Measurements from ENCODE around the gene HIRA.
A peak's percentile ranks its signal among the peaks of the same experiment; 100 is the strongest.
"Not testable (repeated sequence)": the region's sequence is repeated elsewhere in the genome, so short reads cannot be mapped to it uniquely, and the experiment has no call there.

HIRA gene

DNA sequence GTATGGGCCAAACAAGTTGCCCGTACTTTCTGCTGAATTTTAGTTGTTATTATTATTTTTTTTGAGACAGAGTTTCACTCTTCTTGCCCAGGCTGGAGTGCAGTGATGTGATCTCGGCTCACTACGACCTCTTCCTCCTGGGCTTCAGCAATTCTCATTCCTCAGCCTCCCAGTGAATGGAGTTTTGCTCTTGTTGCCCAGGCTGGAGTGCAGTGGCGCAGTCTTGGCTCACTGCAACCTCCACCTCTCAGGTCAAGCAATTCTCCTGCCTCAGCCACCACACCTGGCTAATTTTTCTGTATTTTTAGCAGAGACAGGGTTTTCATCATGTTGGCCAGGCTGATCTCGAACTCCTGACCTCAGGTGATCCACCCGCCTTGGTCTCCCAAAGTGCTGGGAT is 125.0 kb downstream of the HIRA start:
- not testable (repeated sequence) for DNase-seq

DNA sequence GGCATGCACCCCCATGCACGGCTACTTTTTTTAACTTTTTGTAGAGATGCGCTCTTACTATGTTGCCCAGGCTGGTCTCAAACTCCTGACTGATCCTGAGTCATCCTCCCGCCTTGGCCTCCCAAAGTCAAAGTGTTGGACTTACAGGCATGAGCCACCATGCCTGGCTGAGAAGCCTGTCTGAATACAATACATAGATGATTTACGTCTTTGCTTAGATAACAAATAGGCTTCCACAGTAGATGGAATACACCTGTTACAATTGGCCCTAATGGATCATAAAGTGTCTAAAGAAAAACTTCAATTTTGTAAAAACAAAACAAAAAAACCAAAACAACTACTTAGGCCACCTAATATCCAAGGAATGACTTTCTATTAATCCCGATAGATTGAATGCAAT is 127.0 kb downstream of the HIRA start:
- no peak for DNase-seq

DNA sequence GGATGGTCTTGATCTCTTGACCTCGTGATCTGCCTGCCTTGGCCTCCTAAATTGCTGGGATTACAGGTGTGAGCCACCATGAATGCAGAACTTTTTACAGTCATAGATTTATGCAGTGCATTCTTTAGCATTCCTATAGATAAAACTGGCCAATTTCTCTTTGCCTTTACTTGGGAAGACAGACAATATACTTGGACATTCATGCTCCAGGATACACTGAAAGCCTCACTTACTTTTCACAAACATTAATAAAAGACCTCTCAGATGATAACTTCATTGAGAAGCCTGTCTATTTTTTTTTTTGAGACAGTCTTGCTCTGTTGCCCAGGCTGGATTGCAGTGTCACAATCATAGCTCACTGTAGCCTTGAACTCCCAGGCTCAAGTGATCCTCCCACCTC is 127.7 kb downstream of the HIRA start:
- no peak for DNase-seq

GRCh38 chr22:19295733-19296132 is 135.8 kb downstream of the HIRA start:
- no peak for DNase-seq

DNA sequence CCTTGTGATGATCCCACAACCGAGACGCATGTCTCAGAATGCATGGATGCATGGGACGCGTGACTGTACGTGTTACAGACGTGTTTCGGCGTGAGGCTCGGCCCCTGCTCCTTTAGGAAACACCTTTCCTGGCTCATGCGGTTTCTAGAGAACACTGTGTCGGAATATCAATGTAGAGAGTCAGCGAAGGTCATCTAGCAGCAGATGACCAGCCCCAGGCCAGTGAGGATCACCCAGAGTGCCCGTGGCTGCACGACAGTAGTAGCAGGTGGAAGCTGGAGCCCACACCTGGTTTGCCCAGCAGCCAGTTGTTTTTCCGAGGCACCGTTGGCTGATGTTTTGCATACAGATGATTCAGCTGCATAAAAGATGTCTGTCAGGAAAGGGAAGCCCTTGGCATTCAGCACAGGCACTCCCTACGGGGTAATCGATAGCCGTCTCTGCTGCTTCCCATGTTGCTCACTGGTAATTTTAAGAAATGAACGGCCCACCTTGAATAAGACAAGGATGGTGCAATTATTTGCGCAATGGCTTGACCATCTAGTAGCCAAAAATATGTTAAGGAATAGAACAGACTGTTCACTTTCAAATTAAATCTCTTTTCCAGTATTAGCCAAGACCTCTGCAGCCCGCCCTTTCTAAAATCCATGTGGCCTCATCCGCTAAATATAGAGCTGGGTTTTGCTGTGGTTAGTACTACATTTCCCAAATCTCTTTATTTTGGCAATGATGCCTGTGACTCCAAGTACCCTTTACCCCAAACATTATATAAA is 138.9 kb downstream of the HIRA start:
- DNase-seq, result no peak

- peak; percentile 77 for DNase-seq
These were observed 139.7 kb downstream of the HIRA start, which contains the start of gene CLTCL1 for GRCh38 chr22:19291580-19292457. CLTCL1 (minus strand) TSS chr22:19291719; CDS start chr22:19291641, 78 bp downstream.

GRCh38 chr22:19291218-19291579 is 140.3 kb downstream of the HIRA start:
- peak; percentile 22 for DNase-seq

- no peak for DNase-seq
These were observed 140.9 kb downstream of the HIRA start for GRCh38 chr22:19290400-19291217.

DNA sequence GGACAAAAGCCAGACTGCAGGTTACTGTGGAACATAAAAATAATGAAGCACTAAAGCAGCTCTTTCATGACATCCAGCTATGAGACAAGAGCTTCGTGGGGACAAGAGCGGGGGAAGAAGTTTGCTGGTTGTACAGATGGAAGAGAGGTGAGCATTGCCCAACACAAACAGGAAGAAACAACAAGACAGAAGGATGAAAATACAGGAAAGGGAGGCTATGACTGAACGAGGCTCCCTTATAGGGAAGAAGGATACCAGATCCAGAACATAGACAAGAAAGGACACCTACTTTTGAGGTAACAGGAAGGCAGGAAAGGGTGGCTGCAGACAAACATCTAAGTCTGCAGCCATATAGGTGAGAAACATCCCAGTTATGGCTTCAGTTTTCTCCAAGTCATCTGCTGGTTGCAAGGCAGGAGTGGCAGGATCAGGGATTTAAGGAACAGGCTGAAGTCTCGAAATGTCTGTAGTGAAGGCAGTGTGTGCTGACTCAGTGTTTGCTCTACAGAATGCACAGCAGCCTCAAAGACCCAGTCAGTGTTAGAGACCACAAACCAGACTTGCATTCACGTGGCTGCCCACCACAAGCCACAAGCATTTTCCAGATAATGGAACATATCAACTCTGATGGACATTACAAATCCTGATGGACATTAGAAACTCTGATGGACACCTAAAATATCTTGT is 141.9 kb downstream of the HIRA start:
- DNase-seq, result peak; percentile 12

- DNase-seq, result no peak
These were observed 143.6 kb downstream of the HIRA start for GRCh38 chr22:19287889-19288288.

GRCh38 chr22:19287076-19287707 is 144.3 kb downstream of the HIRA start:
- no peak for DNase-seq

- no peak for DNase-seq
These were observed 145.7 kb downstream of the HIRA start for GRCh38 chr22:19285831-19286230.

Data from CD4-positive, alpha-beta T cell treated with Interleukin-10 for 1 hour (primary cell).